HG03039 (cell line): ENCODE results near the gene EIF4G1.

Experiments used
- ATAC-seq: cut with Tn5 transposase; IDR thresholded peaks from one replicate; pipeline ENCODE4 v1.9.1; 2021; ENCODE audit warnings: mild to moderate bottlenecking, moderate library complexity; ENCODE audit not compliant: unreplicated experiment

EIF4G1 gene

DNA sequence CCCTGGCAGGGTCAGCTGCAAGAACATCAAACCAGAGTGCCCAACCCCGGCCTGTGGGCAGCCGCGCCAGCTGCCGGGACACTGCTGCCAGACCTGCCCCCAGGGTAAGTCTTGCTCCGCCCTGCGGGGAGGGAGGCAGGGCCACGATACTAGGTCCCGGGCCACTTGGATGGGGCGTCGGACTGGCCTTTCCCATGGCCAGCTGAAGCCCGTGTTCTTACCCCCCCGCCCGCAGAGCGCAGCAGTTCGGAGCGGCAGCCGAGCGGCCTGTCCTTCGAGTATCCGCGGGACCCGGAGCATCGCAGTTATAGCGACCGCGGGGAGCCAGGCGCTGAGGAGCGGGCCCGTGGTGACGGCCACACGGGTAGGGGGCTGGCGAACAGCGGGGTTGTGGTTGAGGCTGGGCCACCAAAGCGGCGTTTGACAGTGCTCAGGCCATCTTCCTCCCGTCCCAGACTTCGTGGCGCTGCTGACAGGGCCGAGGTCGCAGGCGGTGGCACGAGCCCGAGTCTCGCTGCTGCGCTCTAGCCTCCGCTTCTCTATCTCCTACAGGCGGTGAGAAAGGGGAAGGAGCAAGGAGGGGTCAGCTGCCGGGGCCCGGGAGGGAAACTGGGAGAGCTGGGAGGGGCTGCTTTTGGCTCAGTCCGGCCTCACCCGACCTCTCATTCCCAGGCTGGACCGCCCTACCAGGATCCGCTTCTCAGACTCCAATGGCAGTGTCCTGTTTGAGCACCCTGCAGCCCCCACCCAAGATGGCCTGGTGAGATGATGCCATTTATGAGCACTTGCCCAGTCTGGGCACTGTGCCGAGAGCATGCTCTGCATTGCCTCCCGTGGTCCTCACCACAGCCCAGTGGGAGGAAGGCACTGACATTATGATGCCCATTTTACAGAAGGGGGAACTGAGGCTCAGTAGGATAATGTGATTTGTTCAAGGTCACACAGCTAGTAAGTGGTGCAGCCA lies 67.1 kb downstream of the EIF4G1 start:
- no peak for ATAC-seq

DNA sequence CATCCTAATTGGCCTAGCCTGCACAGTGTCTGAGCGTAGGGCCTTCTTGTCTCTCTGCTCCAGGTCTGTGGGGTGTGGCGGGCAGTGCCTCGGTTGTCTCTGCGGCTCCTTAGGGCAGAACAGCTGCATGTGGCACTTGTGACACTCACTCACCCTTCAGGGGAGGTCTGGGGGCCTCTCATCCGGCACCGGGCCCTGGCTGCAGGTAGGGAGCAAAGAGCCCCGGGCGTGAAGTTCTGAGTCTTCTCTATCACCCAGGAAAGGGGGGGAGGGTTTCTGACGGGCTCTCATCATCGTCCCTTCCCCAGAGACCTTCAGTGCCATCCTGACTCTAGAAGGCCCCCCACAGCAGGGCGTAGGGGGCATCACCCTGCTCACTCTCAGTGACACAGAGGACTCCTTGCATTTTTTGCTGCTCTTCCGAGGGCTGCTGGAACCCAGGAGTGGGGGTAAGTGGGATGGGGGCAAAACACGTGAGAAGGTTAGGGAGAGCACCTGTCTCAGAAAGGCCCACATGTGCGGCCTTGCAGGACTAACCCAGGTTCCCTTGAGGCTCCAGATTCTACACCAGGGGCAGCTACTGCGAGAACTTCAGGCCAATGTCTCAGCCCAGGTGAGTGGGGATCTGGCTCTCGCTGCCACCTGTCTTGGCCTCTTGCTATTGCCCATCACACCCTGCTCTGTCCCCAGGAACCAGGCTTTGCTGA lies 68.1 kb downstream of the EIF4G1 start:
- ATAC-seq = no peak

DNA sequence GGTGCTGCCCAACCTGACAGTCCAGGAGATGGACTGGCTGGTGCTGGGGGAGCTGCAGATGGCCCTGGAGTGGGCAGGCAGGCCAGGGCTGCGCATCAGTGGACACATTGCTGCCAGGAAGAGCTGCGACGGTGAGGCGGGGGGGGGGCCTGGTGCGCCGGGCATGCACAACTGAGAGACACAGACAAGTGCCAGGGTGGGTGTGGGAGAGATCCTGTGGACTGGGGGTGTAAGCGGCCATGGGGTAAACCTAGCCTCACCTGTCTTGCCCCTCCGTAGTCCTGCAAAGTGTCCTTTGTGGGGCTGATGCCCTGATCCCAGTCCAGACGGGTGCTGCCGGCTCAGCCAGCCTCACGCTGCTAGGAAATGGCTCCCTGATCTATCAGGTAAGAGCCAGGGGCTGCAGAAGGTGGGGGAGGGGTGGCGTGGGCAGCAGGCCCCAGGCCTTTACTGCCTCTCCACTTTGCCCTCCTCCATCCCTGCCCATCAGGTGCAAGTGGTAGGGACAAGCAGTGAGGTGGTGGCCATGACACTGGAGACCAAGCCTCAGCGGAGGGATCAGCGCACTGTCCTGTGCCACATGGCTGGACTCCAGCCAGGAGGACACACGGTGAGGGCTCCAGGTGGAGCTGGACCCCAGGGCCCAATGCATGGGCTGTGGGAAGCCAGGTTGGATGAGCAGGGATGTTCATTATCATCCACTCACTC lies 68.8 kb downstream of the EIF4G1 start:
- no peak for ATAC-seq

DNA sequence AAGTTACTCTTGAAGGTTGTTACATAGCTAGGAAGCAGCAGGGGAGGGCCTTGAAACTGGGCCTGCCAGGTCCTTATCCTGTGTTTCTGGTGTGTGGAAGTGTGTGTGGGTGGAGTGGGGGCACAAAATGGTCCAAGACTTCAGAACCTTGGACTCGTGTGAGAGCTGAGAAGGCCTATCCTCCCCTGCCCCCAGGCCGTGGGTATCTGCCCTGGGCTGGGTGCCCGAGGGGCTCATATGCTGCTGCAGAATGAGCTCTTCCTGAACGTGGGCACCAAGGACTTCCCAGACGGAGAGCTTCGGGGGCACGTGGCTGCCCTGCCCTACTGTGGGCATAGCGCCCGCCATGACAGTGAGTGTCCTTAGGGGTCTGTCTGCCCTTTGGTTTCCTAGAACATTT lies 69.9 kb downstream of the EIF4G1 start:
- ATAC-seq = no peak
